ENCODE data around the gene SMG6.

The SMG6 gene

DNA sequence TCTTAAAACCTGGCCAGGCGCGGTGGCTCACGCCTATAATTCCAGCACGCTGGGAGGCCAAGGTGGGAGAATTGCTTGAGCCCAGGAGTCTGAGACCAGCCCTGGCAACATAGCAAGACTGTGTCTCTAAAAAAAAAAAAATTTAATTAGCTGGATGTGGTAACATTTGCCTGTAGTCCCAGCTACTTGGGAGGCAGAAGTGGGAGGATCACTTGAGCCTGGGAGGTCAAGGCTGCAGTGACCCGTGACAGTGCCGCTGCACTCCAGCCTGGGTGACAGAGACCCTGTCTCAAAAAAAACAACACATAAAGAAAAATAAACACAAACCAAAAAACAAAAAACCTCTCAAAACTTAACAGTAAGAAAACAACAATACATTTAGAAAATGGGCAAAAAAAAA is 106.3 kb downstream of the SMG6 start:
- DNase-seq: no peak

GRCh38 chr17:2195729-2196128 is 107.9 kb downstream of the SMG6 start:
- peak; percentile 34 for DNase-seq

GRCh38 chr17:2194889-2195335 is 108.7 kb downstream of the SMG6 start:
- DNase-seq: no peak

DNA sequence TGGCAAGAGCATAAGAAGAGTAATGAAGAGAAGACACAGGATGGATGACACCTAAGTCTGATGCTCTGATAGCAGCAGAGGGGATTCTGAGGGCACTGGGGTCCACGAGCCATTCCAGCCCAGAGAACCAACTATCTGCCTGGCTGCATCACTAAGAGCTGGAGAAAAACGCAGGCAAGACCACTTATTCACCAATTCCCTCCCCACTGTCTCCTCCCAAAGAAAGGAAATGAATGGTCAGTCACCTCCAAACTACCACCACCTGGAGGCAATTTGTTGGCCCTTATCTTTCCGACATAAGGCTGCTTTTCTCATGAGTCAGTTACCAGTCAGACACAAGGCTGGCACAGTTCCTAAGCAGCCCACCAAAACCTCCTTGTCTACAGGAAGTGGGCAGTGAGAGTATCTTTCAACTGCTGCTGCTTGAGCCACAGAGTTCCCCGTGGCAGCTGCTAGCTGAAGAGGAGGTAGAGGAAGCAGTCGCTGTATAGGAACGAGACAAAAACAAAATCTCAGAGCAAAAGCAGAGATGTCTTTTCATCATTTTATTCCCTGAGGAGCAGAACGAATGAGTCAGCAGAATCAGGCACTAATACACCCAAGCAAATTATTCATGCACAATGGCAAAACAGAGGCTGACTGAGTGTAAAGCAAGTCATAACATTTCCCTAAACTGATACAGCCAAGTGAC is 111.1 kb downstream of the SMG6 start:
- peak; percentile 45 for DNase-seq

GRCh38 chr17:2191785-2192184 is 111.8 kb downstream of the SMG6 start:
- DNase-seq: no peak

GRCh38 chr17:2191227-2191626 is 112.4 kb downstream of the SMG6 start:
- no peak for DNase-seq

GRCh38 chr17:2190014-2190413 is 113.6 kb downstream of the SMG6 start:
- no peak for DNase-seq

- DNase-seq: no peak
These were observed 114.5 kb downstream of the SMG6 start for GRCh38 chr17:2188971-2189630.

GRCh38 chr17:2187758-2188157 is 115.8 kb downstream of the SMG6 start:
- no peak for DNase-seq

- no peak for DNase-seq
These were observed 116.6 kb downstream of the SMG6 start for GRCh38 chr17:2186937-2187336.

DNA sequence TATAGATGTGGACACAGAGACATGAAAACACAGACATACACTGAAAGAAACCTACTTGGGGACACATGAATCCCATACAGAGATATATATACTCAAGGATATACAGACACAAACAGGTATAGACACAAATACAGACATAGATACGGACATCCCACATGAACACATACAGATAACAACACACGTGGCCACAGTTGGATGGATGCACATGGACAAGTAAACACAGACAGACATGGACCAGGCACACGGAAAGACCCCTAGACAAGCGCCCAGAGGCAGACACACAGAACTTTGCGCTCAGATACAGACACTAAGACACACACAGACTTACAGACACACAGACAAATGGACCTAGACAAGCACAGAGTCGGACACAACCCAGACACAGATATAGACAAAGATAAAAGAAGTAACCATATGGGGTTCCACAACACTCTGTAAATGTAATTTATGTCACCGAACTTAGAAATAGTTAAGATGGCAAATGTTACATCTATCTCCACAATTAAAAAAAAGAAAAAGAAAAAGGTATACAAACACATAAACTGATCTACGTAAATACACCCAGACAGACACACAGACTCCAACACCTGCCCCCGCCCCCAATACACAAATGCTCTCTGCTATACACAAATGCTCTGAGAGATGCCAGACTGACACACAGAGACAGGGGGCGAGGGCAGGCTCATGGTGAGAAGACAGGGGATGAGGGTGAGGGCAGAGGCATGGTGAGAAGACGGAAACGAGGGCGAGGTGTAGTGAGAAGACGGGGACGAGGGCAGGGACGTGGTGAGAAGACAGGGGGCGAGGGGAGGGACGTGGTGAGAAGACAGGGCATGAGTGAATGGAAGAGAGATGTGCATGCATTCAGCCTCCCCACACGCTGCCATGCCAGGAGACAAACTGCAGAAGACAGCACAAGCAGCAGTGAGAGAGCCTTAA is 118.3 kb downstream of the SMG6 start:
- DNase-seq: no peak

DNA sequence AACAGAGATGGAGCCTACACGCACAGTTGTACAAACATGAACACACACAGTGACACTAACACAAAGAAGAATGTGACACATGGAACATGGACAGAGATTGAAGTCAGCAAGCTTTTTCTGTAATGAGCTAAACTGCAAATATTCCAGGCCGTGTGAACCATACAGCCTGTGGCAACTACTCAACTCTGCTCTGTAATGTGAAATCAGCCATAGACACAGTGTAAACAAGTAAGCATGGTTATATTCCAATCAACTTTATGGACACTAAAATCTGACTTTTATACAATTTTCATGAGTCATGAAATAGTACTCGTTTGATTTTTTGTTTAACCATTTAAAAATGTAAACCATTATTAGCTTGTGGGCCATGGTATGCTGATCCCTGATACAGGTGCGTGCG is 120.2 kb downstream of the SMG6 start:
- DNase-seq: no peak

- DNase-seq: no peak
These were observed 121.6 kb downstream of the SMG6 start for GRCh38 chr17:2181897-2182448.

- no peak for DNase-seq
These were observed 122.2 kb downstream of the SMG6 start for GRCh38 chr17:2181206-2181896.

GRCh38 chr17:2180768-2181167 is 122.8 kb downstream of the SMG6 start:
- DNase-seq: no peak

DNA sequence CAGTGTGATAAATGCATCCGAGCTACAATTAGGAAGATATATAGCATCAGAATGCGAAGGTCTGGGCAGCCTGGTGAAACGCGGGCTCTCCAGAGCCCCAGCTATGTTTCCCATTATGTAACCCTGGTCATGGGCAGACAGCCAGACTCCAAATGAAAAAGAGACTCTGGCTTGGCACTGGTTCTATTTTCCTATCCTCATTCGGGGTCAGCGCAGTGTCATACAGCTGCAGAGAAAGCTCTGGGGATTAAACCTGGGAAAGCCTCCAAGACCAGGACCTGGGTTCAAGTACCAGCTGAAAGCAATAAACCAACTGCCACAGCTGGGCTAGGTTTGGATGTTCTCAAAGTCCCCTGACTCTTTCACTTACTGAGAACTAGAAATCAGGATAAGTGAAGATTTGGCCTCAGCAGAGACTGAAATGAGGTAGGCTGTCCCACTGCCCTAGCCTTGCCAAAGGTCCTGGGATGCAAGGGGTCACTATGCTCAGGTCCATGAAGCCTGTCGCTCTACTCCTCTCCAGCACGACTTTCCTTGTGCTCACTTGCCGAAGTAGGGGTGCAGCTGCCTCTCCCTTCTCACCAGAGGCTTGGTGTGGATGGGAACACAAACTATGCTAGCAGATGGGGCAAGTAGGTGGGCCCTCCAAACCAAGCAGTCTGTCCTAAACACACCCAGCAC is 123.8 kb downstream of the SMG6 start:
- DNase-seq: no peak

DNA sequence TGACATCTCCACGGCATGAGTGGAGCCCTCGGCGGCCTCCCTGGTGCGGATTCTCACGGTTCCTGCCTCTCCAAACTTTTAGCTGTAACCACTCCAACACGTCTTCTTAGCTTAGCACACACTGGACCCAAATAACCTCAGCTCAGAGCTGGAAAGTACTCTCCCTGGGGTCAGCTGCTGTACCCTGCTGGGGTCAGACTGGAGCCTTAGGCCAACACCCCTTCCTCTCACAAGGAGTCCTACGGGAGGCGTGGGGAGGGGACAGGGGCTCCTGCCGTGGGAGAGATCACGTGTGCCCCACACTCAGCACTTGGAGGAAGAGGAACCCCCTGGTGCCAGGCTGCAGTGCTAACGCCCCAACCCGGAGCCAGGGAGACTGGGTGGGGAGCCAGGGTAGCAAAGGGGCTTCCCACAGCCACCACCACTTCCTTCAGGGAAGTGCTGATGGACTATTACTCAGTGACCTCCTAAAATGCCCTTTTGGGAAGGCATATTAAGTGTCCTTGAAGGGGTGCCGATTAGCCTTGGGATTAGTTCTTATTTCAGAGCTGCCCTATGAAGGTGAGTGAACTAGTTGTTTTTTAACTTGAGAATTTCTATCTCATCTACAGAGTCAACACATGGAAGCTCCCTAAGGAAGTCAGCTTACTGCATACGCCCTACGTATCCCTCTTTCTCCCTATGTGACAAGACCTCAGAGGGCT is 124.6 kb downstream of the SMG6 start:
- DNase-seq: no peak

- no peak for DNase-seq
These were observed 126.3 kb downstream of the SMG6 start for GRCh38 chr17:2177235-2177811.

DNA sequence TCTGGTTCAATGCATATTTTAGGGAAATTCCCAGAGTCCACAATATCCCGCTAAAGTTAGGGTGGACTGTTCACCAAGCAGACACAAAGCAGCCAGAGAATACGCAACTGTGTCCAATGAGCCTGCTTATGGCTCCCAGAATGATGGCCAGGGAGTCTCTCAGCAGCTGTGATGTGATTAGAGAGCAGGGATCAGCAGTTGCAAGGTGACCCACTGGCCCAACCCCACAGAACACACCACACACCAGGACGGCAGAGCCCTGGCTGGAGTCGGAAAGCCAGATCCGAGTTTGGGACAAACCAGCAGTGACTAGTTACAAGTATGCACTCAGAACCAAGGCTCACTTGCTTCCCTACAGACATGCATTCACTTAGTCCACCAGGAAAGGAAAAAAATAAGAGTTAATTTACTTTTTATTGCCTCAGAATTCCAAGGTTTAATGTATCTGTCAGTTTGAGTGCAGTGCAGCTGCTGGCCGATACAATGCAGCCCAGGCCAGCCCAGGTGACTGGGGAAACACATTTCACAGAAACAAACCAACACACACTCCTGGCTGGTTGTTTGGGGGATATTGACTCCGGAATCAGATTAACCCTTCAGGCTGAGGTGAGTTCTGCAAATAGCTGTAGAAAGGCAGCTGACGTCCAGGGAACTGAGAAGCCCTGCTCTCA is 127.0 kb downstream of the SMG6 start:
- no peak for DNase-seq

GRCh38 chr17:2175294-2175628 is 128.3 kb downstream of the SMG6 start:
- no peak for DNase-seq

Measured in activated CD4-positive, alpha-beta T cell treated with anti-CD3 and anti-CD28 coated beads, Interleukin-2, Interleukin-6, amounts not matched to agents 100 ng/mL and 50 ng/mL, durations not matched to agents 16 hours and 8 hours (primary cell).